Gastroesophageal sphincter (tissue), 4 donors: ENCODE measurements around the gene CTIF. TPM values are rescaled to one million over a fixed set of nuclear protein-coding genes. Genes with fewer than 3 reads are reported as not detected.

Source experiments
- ATAC-seq: fragments of 150-250 bp; one replicate; pipeline ENCODE4 v1.9.1; 2016; ENCODE audit warnings: mild to moderate bottlenecking, moderate library complexity
- H3K27ac ChIP-seq, 4 donors: fragments of 200-600 bp; sonication (generic) in 3 of 4; 1 replicate in 3 of 4; 2 replicates in 1 of 4; pipeline ENCODE4 v1.5.1; 2016 to 2019
- H3K27me3 ChIP-seq: fragments of 200-600 bp; sonication (generic); one replicate; pipeline ENCODE4 v1.5.1; 2019
- H3K36me3 ChIP-seq, 2 donors: fragments of 200-600 bp; sonication (generic); one replicate each; pipeline ENCODE4 v1.5.1; 2019; ENCODE audit warnings: control low read depth in 1 of 2
- H3K4me1 ChIP-seq, 3 donors: fragments of 200-600 bp; sonication (generic); 1 replicate in 2 of 3; 2 replicates in 1 of 3; pipeline ENCODE4 v1.5.1; 2016 to 2019; ENCODE audit warnings: control low read depth in 2 of 3
- H3K4me3 ChIP-seq, 2 donors: fragments of 200-600 bp; sonication (generic); one replicate each; pipeline ENCODE4 v1.5.1; 2019; ENCODE audit warnings: mild to moderate bottlenecking in 1 of 2, moderate library complexity in 1 of 2
- H3K9me3 ChIP-seq, 3 donors: fragments of 200-600 bp; sonication (generic); one replicate each; pipeline ENCODE4 v1.5.1; 2017 to 2019; ENCODE audit warnings: control low read depth in 2 of 3
- CTCF ChIP-seq, 4 experiments: fragments of 200-600 bp in 2 of 4; fragments of 450-650 bp in 2 of 4; sonication (generic) in 1 of 4; IDR thresholded peaks; one replicate each; pipeline ENCODE4 v1.5.1; 2017 to 2019; ENCODE audit warnings: antibody characterized with exemption in 4 of 4, mild to moderate bottlenecking in 2 of 4, moderate library complexity in 2 of 4
- EP300 ChIP-seq: sonication (generic); formaldehyde crosslinking; IDR thresholded peaks from one replicate; pipeline ENCODE4 v1.6.1; 2017; ENCODE audit warnings: antibody characterized with exemption, mild to moderate bottlenecking
- POLR2A ChIP-seq, 2 donors: fragments of 450-650 bp; IDR thresholded peaks; one replicate each; pipeline ENCODE4 v1.6.1; 2017; ENCODE audit warnings: antibody characterized with exemption in 2 of 2, mild to moderate bottlenecking in 2 of 2, moderate library complexity in 1 of 2
- POLR2AphosphoS5 ChIP-seq: sonication (generic); formaldehyde crosslinking; IDR thresholded peaks from one replicate; pipeline ENCODE4 v1.6.1; 2017; ENCODE audit warnings: antibody characterized with exemption
- WGBS, 2 donors: methylation state at CpG; one replicate each; pipeline ENCODE4 v1.1.5; 2018; ENCODE audit warnings: low coverage in 1 of 2; 5-methylcytosine and 5-hydroxymethylcytosine counted together
- total RNA-seq, 4 donors: library from RNA; depleted of rRNA; stranded (reverse); fragments of >200 nt; gene quantifications; one replicate each; pipeline ENCODE4 v1.1.0, GENCODE V29; 2016

CTIF gene
- total RNA-seq, 4 donors from 2014 or later, result 31.4 to 124 (median 78.1) TPM

GRCh38 chr18:48635806-48636205, 97.0 kb downstream of the CTIF start:
- Histone ChIP-seq H3K27ac (no peak overlapping the region), H3K36me3 (peaks cover 0 to 52% of the 10 kb centered on the region in 2 donors), H3K9me3 (no peaks in the 10 kb centered on the region), H3K4me3 (no peak overlapping the region), H3K27me3 (no peaks in the 10 kb centered on the region), H3K4me1 (peaks cover 0 to 10% (median 0%) of the 10 kb centered on the region in 3 donors)
- no peak for TF ChIP-seq EP300
- no peak for TF ChIP-seq POLR2AphosphoS5
- TF ChIP-seq POLR2A (IDR thresholded peaks at IDR 0.05), result no peak
- no peak for TF ChIP-seq CTCF (IDR thresholded peaks at IDR 0.05)
- 100% methylated on average over 1 of the region's 2 CpGs; no CpG with 5 or more reads in 1 of the 2 donors for WGBS, 2 donors
- ATAC-seq, result no peak

- H3K9me3 ChIP-seq, result no peaks in the 10 kb centered on the region
- peaks cover 0 to 15% (median 0%) of the 10 kb centered on the region in 3 donors for H3K4me1 ChIP-seq
- no peak for ATAC-seq
- no peak overlapping the region for H3K27ac ChIP-seq
- no CpG with 5 or more reads among the region's 9 CpGs for WGBS, 2 donors
- H3K36me3 ChIP-seq, result peaks cover 0 to 52% of the 10 kb centered on the region in 2 donors
- TF ChIP-seq POLR2AphosphoS5 (no peak), CTCF (IDR thresholded peaks at IDR 0.05) (no peak), POLR2A (IDR thresholded peaks at IDR 0.05) (no peak), EP300 (no peak)
- no peaks in the 10 kb centered on the region for H3K27me3 ChIP-seq
- H3K4me3 ChIP-seq, result no peak overlapping the region
Observed at GRCh38 chr18:48636436-48636835, 97.6 kb downstream of the CTIF start.

DNA sequence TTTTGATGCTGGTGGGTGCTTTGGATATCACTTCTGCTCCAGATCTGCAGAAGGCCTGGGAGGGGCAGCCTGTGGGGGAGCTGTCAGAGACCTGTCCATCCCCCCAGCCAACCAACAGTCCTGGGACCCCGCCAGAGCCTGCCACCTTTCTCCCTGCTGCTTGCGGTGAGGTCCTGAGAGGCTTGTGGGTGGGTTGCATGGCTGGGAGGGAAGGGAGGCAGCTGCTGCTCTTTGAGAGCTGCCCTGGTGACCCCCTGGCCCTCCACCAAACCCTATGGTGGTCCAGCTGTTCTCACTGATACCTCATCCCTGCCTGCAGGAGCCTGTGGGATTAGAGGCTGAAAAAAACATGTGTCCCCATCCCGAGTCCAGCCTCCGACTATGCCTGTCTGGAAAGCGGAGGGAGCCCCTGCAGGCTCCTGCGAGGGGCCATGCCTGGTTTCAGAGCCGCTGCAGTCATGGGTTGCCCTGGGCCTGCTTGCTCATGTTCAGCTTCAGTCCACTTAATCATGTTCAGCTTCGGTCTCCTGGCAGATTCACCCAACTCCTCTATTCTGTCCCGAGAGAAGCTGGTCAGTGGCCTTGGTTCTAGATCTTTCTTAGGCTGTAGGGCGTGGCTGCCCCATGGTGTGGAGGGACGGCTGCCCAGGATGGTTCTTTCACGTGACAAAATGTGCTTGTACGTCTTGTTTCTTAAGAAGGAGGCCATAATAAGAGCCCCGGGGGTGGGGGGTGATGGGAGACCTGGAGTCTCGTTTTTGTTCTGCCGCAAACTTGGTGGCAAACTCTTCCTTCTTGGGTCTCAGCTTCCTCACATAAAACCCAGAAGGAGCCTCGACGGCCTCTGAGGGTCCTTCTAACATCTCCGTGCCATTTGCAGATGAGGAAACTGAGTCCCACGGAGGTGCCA, 98.5 kb downstream of the CTIF start:
- Histone ChIP-seq H3K27ac (no peak overlapping the region), H3K27me3 (no peaks in the 10 kb centered on the region), H3K4me1 (peaks cover 0 to 15% (median 0%) of the 10 kb centered on the region in 3 donors), H3K9me3 (no peaks in the 10 kb centered on the region), H3K4me3 (no peak overlapping the region), H3K36me3 (peaks cover 0 to 45% of the 10 kb centered on the region in 2 donors)
- TF ChIP-seq POLR2A (IDR thresholded peaks at IDR 0.05), result no peak
- TF ChIP-seq EP300, result no peak
- TF ChIP-seq POLR2AphosphoS5, result no peak
- no peak for TF ChIP-seq CTCF (IDR thresholded peaks at IDR 0.05)
- WGBS, 2 donors, result 83 to 87% methylated on average over 3 to 6 of the region's 20 CpGs
- no peak for ATAC-seq

- 87% methylated on average over 3 of the region's 8 CpGs; no CpG with 5 or more reads in 1 of the 2 donors for WGBS, 2 donors
- Histone ChIP-seq H3K9me3 (no peaks in the 10 kb centered on the region), H3K36me3 (peaks cover 0 to 42% of the 10 kb centered on the region in 2 donors), H3K27ac (no peak overlapping the region), H3K4me3 (no peak overlapping the region), H3K27me3 (no peaks in the 10 kb centered on the region), H3K4me1 (peaks cover 0 to 15% (median 0%) of the 10 kb centered on the region in 3 donors)
- TF ChIP-seq EP300, result no peak
- no peak for TF ChIP-seq POLR2AphosphoS5
- TF ChIP-seq CTCF (IDR thresholded peaks at IDR 0.05), result no peak
- no peak for TF ChIP-seq POLR2A (IDR thresholded peaks at IDR 0.05)
- no peak for ATAC-seq
Observed at GRCh38 chr18:48638451-48638850, 99.6 kb downstream of the CTIF start.
